C1 segment of cervical spinal cord (tissue), 14 donors: Measurements from ENCODE around the gene POU2F3.

Source experiments
- DNase-seq, 14 donors: peaks; one replicate each; lab custom pipeline; 2025; lab: John Stamatoyannopoulos, UW

POU2F3 gene

GRCh38 chr11:120337355-120338106 lies 97.6 kb downstream of the POU2F3 start:
- DNase-seq: peak in 1 of 14 donors; percentile 29

- DNase-seq: no peak
These were observed 98.4 kb downstream of the POU2F3 start for GRCh38 chr11:120338107-120338933.

- DNase-seq: peak in 8 of 14 donors; percentile 14 to 40 (median 24)
These were observed 99.5 kb downstream of the POU2F3 start for GRCh38 chr11:120339394-120339890.

- DNase-seq: no peak
These were observed 100.6 kb downstream of the POU2F3 start for GRCh38 chr11:120340529-120340928.

GRCh38 chr11:120342226-120342625 lies 102.3 kb downstream of the POU2F3 start:
- DNase-seq: no peak

- DNase-seq: no peak
These were observed 102.7 kb downstream of the POU2F3 start for GRCh38 chr11:120342678-120343077.

GRCh38 chr11:120343429-120343828 lies 103.5 kb downstream of the POU2F3 start:
- DNase-seq: peak in 3 of 14 donors; percentile 4 to 19 (median 9)

- DNase-seq: no peak
These were observed 104.5 kb downstream of the POU2F3 start for GRCh38 chr11:120344302-120345004.

- DNase-seq: no peak
These were observed 106.3 kb downstream of the POU2F3 start for GRCh38 chr11:120346233-120346632.

- DNase-seq: no peak
These were observed 110.7 kb downstream of the POU2F3 start for GRCh38 chr11:120350637-120351036.

GRCh38 chr11:120352405-120352804 lies 112.5 kb downstream of the POU2F3 start:
- DNase-seq: no peak

GRCh38 chr11:120354068-120354467 lies 114.1 kb downstream of the POU2F3 start:
- no peak for DNase-seq

- DNase-seq: no peak
These were observed 114.8 kb downstream of the POU2F3 start for GRCh38 chr11:120354779-120355178.

- no peak for DNase-seq
These were observed 117.7 kb downstream of the POU2F3 start for GRCh38 chr11:120357620-120358019.

- no peak for DNase-seq
These were observed 118.8 kb downstream of the POU2F3 start for GRCh38 chr11:120358729-120359128.

- DNase-seq: no peak
These were observed 123.5 kb downstream of the POU2F3 start for GRCh38 chr11:120363436-120363835.

GRCh38 chr11:120365512-120365911 lies 125.6 kb downstream of the POU2F3 start:
- no peak for DNase-seq
